ENCODE measurements around the gene CACFD1.

CACFD1 gene

GRCh38 chr9:133426011-133426410 is 33.8 kb upstream of the CACFD1 start:
- Histone ChIP-seq H3K36me3 (ENCODE audit: control insufficient read depth in 2 of 2, insufficient read depth in 2 of 2, low read length in 2 of 2) (no peaks in the 10 kb centered on the region), H3K4me1 (ENCODE audit: control insufficient read depth in 2 of 2, insufficient read depth in 2 of 2, low read length in 2 of 2) (peaks cover 11 to 15% of the 10 kb centered on the region in 2 donors), H3K9me3 (ENCODE audit: control insufficient read depth in 2 of 2, low read length in 2 of 2) (no peaks in the 10 kb centered on the region), H3K4me3 (ENCODE audit: low read length in 2 of 2) (no peak overlapping the region), H3K27ac (ENCODE audit: low read depth in 2 of 2, low read length in 2 of 2) (no peak overlapping the region), H3K9ac (ENCODE audit: low read depth in 1 of 2, low read length in 2 of 2) (no peak overlapping the region), H3K27me3 (ENCODE audit: control insufficient read depth in 2 of 2, insufficient read depth in 2 of 2, low read length in 2 of 2) (peaks cover 6% of the 10 kb centered on the region in 2 donors)

- Histone ChIP-seq H3K4me3 (ENCODE audit: low read length in 2 of 2) (no peak overlapping the region), H3K36me3 (ENCODE audit: control insufficient read depth in 2 of 2, insufficient read depth in 2 of 2, low read length in 2 of 2) (no peaks in the 10 kb centered on the region), H3K9ac (ENCODE audit: low read depth in 1 of 2, low read length in 2 of 2) (no peak overlapping the region), H3K9me3 (ENCODE audit: control insufficient read depth in 2 of 2, low read length in 2 of 2) (no peaks in the 10 kb centered on the region), H3K4me1 (ENCODE audit: control insufficient read depth in 2 of 2, insufficient read depth in 2 of 2, low read length in 2 of 2) (peaks cover 10 to 11% of the 10 kb centered on the region in 2 donors), H3K27me3 (ENCODE audit: control insufficient read depth in 2 of 2, insufficient read depth in 2 of 2, low read length in 2 of 2) (peaks cover 6% of the 10 kb centered on the region in 2 donors), H3K27ac (ENCODE audit: low read depth in 2 of 2, low read length in 2 of 2) (no peak overlapping the region)
These were observed 32.0 kb upstream of the CACFD1 start for GRCh38 chr9:133427658-133428348.

- peaks cover 6% of the 10 kb centered on the region in 2 donors for H3K27me3 ChIP-seq (ENCODE audit: control insufficient read depth in 2 of 2, insufficient read depth in 2 of 2, low read length in 2 of 2)
- H3K4me3 ChIP-seq (ENCODE audit: low read length in 2 of 2), result peak overlapping the region in 1 of 2 donors; percentile 48
- no peak overlapping the region for H3K27ac ChIP-seq (ENCODE audit: low read depth in 2 of 2, low read length in 2 of 2)
- no peaks in the 10 kb centered on the region for H3K9me3 ChIP-seq (ENCODE audit: control insufficient read depth in 2 of 2, low read length in 2 of 2)
- no peaks in the 10 kb centered on the region for H3K36me3 ChIP-seq (ENCODE audit: control insufficient read depth in 2 of 2, insufficient read depth in 2 of 2, low read length in 2 of 2)
- peaks cover 10 to 11% of the 10 kb centered on the region in 2 donors for H3K4me1 ChIP-seq (ENCODE audit: control insufficient read depth in 2 of 2, insufficient read depth in 2 of 2, low read length in 2 of 2)
- no peak overlapping the region for H3K9ac ChIP-seq (ENCODE audit: low read depth in 1 of 2, low read length in 2 of 2)
These were observed 31.1 kb upstream of the CACFD1 start for GRCh38 chr9:133428617-133429101.

GRCh38 chr9:133429214-133429613 is 30.6 kb upstream of the CACFD1 start:
- H3K9ac ChIP-seq (ENCODE audit: low read depth in 1 of 2, low read length in 2 of 2), result no peak overlapping the region
- H3K27ac ChIP-seq (ENCODE audit: low read depth in 2 of 2, low read length in 2 of 2), result no peak overlapping the region
- no peaks in the 10 kb centered on the region for H3K9me3 ChIP-seq (ENCODE audit: control insufficient read depth in 2 of 2, low read length in 2 of 2)
- peaks cover 10 to 11% of the 10 kb centered on the region in 2 donors for H3K4me1 ChIP-seq (ENCODE audit: control insufficient read depth in 2 of 2, insufficient read depth in 2 of 2, low read length in 2 of 2)
- H3K36me3 ChIP-seq (ENCODE audit: control insufficient read depth in 2 of 2, insufficient read depth in 2 of 2, low read length in 2 of 2), result no peaks in the 10 kb centered on the region
- H3K4me3 ChIP-seq (ENCODE audit: low read length in 2 of 2), result no peak overlapping the region
- H3K27me3 ChIP-seq (ENCODE audit: control insufficient read depth in 2 of 2, insufficient read depth in 2 of 2, low read length in 2 of 2), result peaks cover 6% of the 10 kb centered on the region in 2 donors

- no peak overlapping the region for H3K27ac ChIP-seq (ENCODE audit: low read depth in 2 of 2, low read length in 2 of 2)
- no peak overlapping the region for H3K4me3 ChIP-seq (ENCODE audit: low read length in 2 of 2)
These were observed 30.1 kb upstream of the CACFD1 start for GRCh38 chr9:133429641-133430161.

GRCh38 chr9:133430244-133430643 is 29.5 kb upstream of the CACFD1 start:
- Histone ChIP-seq H3K9ac (ENCODE audit: low read depth in 1 of 2, low read length in 2 of 2) (no peak overlapping the region), H3K4me1 (ENCODE audit: control insufficient read depth in 2 of 2, insufficient read depth in 2 of 2, low read length in 2 of 2) (peaks cover 10 to 11% of the 10 kb centered on the region in 2 donors), H3K9me3 (ENCODE audit: control insufficient read depth in 2 of 2, low read length in 2 of 2) (no peaks in the 10 kb centered on the region), H3K4me3 (ENCODE audit: low read length in 2 of 2) (no peak overlapping the region), H3K36me3 (ENCODE audit: control insufficient read depth in 2 of 2, insufficient read depth in 2 of 2, low read length in 2 of 2) (no peaks in the 10 kb centered on the region), H3K27ac (ENCODE audit: low read depth in 2 of 2, low read length in 2 of 2) (no peak overlapping the region), H3K27me3 (ENCODE audit: control insufficient read depth in 2 of 2, insufficient read depth in 2 of 2, low read length in 2 of 2) (peaks cover 6% of the 10 kb centered on the region in 2 donors)

More at GRCh38 chr9:133429641-133430161, 30.1 kb upstream of the CACFD1 start:
- Histone ChIP-seq H3K36me3 (ENCODE audit: control insufficient read depth in 2 of 2, insufficient read depth in 2 of 2, low read length in 2 of 2) (no peaks in the 10 kb centered on the region), H3K9me3 (ENCODE audit: control insufficient read depth in 2 of 2, low read length in 2 of 2) (no peaks in the 10 kb centered on the region), H3K27me3 (ENCODE audit: control insufficient read depth in 2 of 2, insufficient read depth in 2 of 2, low read length in 2 of 2) (peaks cover 6% of the 10 kb centered on the region in 2 donors), H3K4me1 (ENCODE audit: control insufficient read depth in 2 of 2, insufficient read depth in 2 of 2, low read length in 2 of 2) (peaks cover 10 to 11% of the 10 kb centered on the region in 2 donors), H3K9ac (ENCODE audit: low read depth in 1 of 2, low read length in 2 of 2) (no peak overlapping the region)

GRCh38 chr9:133433351-133433843 is 26.4 kb upstream of the CACFD1 start:
- Histone ChIP-seq H3K4me3 (ENCODE audit: low read length in 2 of 2) (no peak overlapping the region), H3K36me3 (ENCODE audit: control insufficient read depth in 2 of 2, insufficient read depth in 2 of 2, low read length in 2 of 2) (no peaks in the 10 kb centered on the region)

GRCh38 chr9:133436681-133437080 is 23.1 kb upstream of the CACFD1 start:
- Histone ChIP-seq H3K4me3 (ENCODE audit: low read length in 2 of 2) (no peak overlapping the region), H3K9me3 (ENCODE audit: control insufficient read depth in 2 of 2, low read length in 2 of 2) (no peaks in the 10 kb centered on the region), H3K36me3 (ENCODE audit: control insufficient read depth in 2 of 2, insufficient read depth in 2 of 2, low read length in 2 of 2) (no peaks in the 10 kb centered on the region), H3K4me1 (ENCODE audit: control insufficient read depth in 2 of 2, insufficient read depth in 2 of 2, low read length in 2 of 2) (no peaks in the 10 kb centered on the region), H3K27ac (ENCODE audit: low read depth in 2 of 2, low read length in 2 of 2) (no peak overlapping the region), H3K27me3 (ENCODE audit: control insufficient read depth in 2 of 2, insufficient read depth in 2 of 2, low read length in 2 of 2) (no peaks in the 10 kb centered on the region), H3K9ac (ENCODE audit: low read depth in 1 of 2, low read length in 2 of 2) (no peak overlapping the region)

More at GRCh38 chr9:133433351-133433843, 26.4 kb upstream of the CACFD1 start:
- H3K27ac ChIP-seq (ENCODE audit: low read depth in 2 of 2, low read length in 2 of 2), result no peak overlapping the region
- no peaks in the 10 kb centered on the region for H3K27me3 ChIP-seq (ENCODE audit: control insufficient read depth in 2 of 2, insufficient read depth in 2 of 2, low read length in 2 of 2)
- H3K9me3 ChIP-seq (ENCODE audit: control insufficient read depth in 2 of 2, low read length in 2 of 2), result no peaks in the 10 kb centered on the region
- no peak overlapping the region for H3K9ac ChIP-seq (ENCODE audit: low read depth in 1 of 2, low read length in 2 of 2)
- H3K4me1 ChIP-seq (ENCODE audit: control insufficient read depth in 2 of 2, insufficient read depth in 2 of 2, low read length in 2 of 2), result peaks cover 0 to 2% of the 10 kb centered on the region in 2 donors

GRCh38 chr9:133437753-133438531 is 21.8 kb upstream of the CACFD1 start:
- no peaks in the 10 kb centered on the region for H3K4me1 ChIP-seq (ENCODE audit: control insufficient read depth in 2 of 2, insufficient read depth in 2 of 2, low read length in 2 of 2)
- no peak overlapping the region for H3K9ac ChIP-seq (ENCODE audit: low read depth in 1 of 2, low read length in 2 of 2)
- no peaks in the 10 kb centered on the region for H3K27me3 ChIP-seq (ENCODE audit: control insufficient read depth in 2 of 2, insufficient read depth in 2 of 2, low read length in 2 of 2)
- H3K36me3 ChIP-seq (ENCODE audit: control insufficient read depth in 2 of 2, insufficient read depth in 2 of 2, low read length in 2 of 2), result no peaks in the 10 kb centered on the region
- no peaks in the 10 kb centered on the region for H3K9me3 ChIP-seq (ENCODE audit: control insufficient read depth in 2 of 2, low read length in 2 of 2)
- no peak overlapping the region for H3K27ac ChIP-seq (ENCODE audit: low read depth in 2 of 2, low read length in 2 of 2)
- no peak overlapping the region for H3K4me3 ChIP-seq (ENCODE audit: low read length in 2 of 2)

- H3K27ac ChIP-seq (ENCODE audit: low read depth in 2 of 2, low read length in 2 of 2), result no peak overlapping the region
- H3K4me1 ChIP-seq (ENCODE audit: control insufficient read depth in 2 of 2, insufficient read depth in 2 of 2, low read length in 2 of 2), result no peaks in the 10 kb centered on the region
- H3K4me3 ChIP-seq (ENCODE audit: low read length in 2 of 2), result no peak overlapping the region
- H3K27me3 ChIP-seq (ENCODE audit: control insufficient read depth in 2 of 2, insufficient read depth in 2 of 2, low read length in 2 of 2), result no peaks in the 10 kb centered on the region
- H3K9ac ChIP-seq (ENCODE audit: low read depth in 1 of 2, low read length in 2 of 2), result no peak overlapping the region
- no peaks in the 10 kb centered on the region for H3K9me3 ChIP-seq (ENCODE audit: control insufficient read depth in 2 of 2, low read length in 2 of 2)
- no peaks in the 10 kb centered on the region for H3K36me3 ChIP-seq (ENCODE audit: control insufficient read depth in 2 of 2, insufficient read depth in 2 of 2, low read length in 2 of 2)
These were observed 20.4 kb upstream of the CACFD1 start for GRCh38 chr9:133439337-133439736.

Measured in mucosa of rectum (tissue), 2 donors.